Activated T-helper 2 cell treated with anti-CD3 and anti-CD28 coated beads, Interferon-gamma antibody, Interleukin-2, Interleukin-4, amounts not matched to agents 10 μg/mL and 5 μg/mL and 100 μg/mL, durations not matched to agents 14 hours and 24 hours and 36 hours (primary cell): ENCODE data around the gene RAPGEF1. TPM values are rescaled to one million over a fixed set of nuclear protein-coding genes. Genes with fewer than 3 reads are reported as not detected.
A peak's percentile ranks its signal among the peaks of the same experiment; 100 is the strongest.

Experiments used
- DNase-seq: peaks from one replicate; pipeline ENCODE4 v3.0.0; 2021; ENCODE audit warnings: low spot score
- H3K27ac Mint-ChIP-seq: one replicate; pipeline ENCODE4 v1.8.0; 2021; ENCODE audit warnings: mixed read lengths
- H3K27me3 Mint-ChIP-seq: one replicate; pipeline ENCODE4 v1.8.0; 2021; ENCODE audit warnings: low read depth, mixed read lengths
- H3K36me3 Mint-ChIP-seq: one replicate; pipeline ENCODE4 v1.8.0; 2021; ENCODE audit warnings: low read depth, mixed read lengths
- H3K4me1 Mint-ChIP-seq: one replicate; pipeline ENCODE4 v1.8.0; 2021; ENCODE audit warnings: low read depth, mixed read lengths
- H3K4me3 Mint-ChIP-seq: one replicate; pipeline ENCODE4 v1.8.0; 2021; ENCODE audit warnings: low read depth, mild to moderate bottlenecking, moderate library complexity, mixed read lengths
- H3K9me3 Mint-ChIP-seq: one replicate; pipeline ENCODE4 v1.8.0; 2021; ENCODE audit warnings: mixed read lengths
- intact Hi-C: fragments of 100-400 bp; cut with micrococcal nuclease; formaldehyde crosslinking; loops from one replicate; pipeline ENCODE4 v1.15.1; 2023
- total RNA-seq: library from RNA; stranded (reverse); gene quantifications from 2 replicates; pipeline ENCODE4 v1.2.3, GENCODE V29; 2022

The RAPGEF1 gene
- total RNA-seq, 1 donor from 2014 or later, result 133 TPM

- no peaks in the 10 kb centered on the region for H3K27me3 Mint-ChIP-seq
- H3K4me3 Mint-ChIP-seq, result no peak overlapping the region
- intact Hi-C loops, result no loop called here
- H3K36me3 Mint-ChIP-seq, result peaks cover 79% of the 10 kb centered on the region
- peaks cover 15% of the 10 kb centered on the region for H3K4me1 Mint-ChIP-seq
- H3K27ac Mint-ChIP-seq, result peak overlapping the region; percentile 33
- no peaks in the 10 kb centered on the region for H3K9me3 Mint-ChIP-seq
- DNase-seq, result no peak
These were observed 116.1 kb downstream of the RAPGEF1 start for GRCh38 chr9:131623655-131624330.

GRCh38 chr9:131622523-131622922 lies 117.4 kb downstream of the RAPGEF1 start:
- peaks cover 80% of the 10 kb centered on the region for H3K36me3 Mint-ChIP-seq
- no peaks in the 10 kb centered on the region for H3K9me3 Mint-ChIP-seq
- no peak for DNase-seq
- peaks cover 11% of the 10 kb centered on the region for H3K4me1 Mint-ChIP-seq
- intact Hi-C loops, result no loop called here
- no peaks in the 10 kb centered on the region for H3K27me3 Mint-ChIP-seq
- H3K27ac Mint-ChIP-seq, result no peak overlapping the region
- no peak overlapping the region for H3K4me3 Mint-ChIP-seq

- intact Hi-C loops, result no loop called here
- Mint-ChIP-seq H3K4me3 (no peak overlapping the region), H3K4me1 (peaks cover 8% of the 10 kb centered on the region), H3K36me3 (peaks cover 82% of the 10 kb centered on the region), H3K27ac (peak overlapping the region; percentile 17), H3K27me3 (no peaks in the 10 kb centered on the region), H3K9me3 (no peaks in the 10 kb centered on the region)
- no peak for DNase-seq
These were observed 118.1 kb downstream of the RAPGEF1 start for GRCh38 chr9:131621551-131622358.

GRCh38 chr9:131620764-131621520 lies 118.9 kb downstream of the RAPGEF1 start:
- H3K4me3 Mint-ChIP-seq, result no peak overlapping the region
- H3K27ac Mint-ChIP-seq, result no peak overlapping the region
- H3K27me3 Mint-ChIP-seq, result no peaks in the 10 kb centered on the region
- peaks cover 84% of the 10 kb centered on the region for H3K36me3 Mint-ChIP-seq
- intact Hi-C loops, result no loop called here
- DNase-seq, result no peak
- H3K9me3 Mint-ChIP-seq, result no peaks in the 10 kb centered on the region
- H3K4me1 Mint-ChIP-seq, result peaks cover 5% of the 10 kb centered on the region

DNA sequence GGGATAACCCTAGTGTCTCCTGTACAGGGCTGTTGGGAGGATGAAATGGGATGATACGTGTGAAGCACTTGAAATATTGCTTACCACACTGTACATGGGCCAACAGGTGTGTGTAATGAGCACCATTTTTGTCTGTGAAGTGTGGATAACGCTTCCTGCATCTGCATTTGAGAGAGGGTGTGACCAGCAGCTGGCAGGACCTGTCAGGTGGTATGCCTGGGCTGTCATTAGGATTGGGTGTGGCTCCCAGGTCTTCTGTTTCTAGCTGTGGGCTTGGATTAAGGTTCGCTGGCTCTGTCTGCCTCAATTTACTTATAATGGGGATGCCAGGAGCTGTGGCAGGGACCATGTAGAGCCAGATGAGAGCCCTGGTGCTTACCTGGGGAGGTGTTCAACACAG lies 120.2 kb downstream of the RAPGEF1 start:
- no peak overlapping the region for H3K4me3 Mint-ChIP-seq
- intact Hi-C loops, result no loop called here
- H3K27ac Mint-ChIP-seq, result no peak overlapping the region
- H3K4me1 Mint-ChIP-seq, result peaks cover 3% of the 10 kb centered on the region
- DNase-seq, result no peak
- H3K36me3 Mint-ChIP-seq, result peaks cover 79% of the 10 kb centered on the region
- H3K27me3 Mint-ChIP-seq, result no peaks in the 10 kb centered on the region
- H3K9me3 Mint-ChIP-seq, result no peaks in the 10 kb centered on the region

- Mint-ChIP-seq H3K9me3 (no peaks in the 10 kb centered on the region), H3K36me3 (peaks cover 79% of the 10 kb centered on the region), H3K4me1 (peaks cover 3% of the 10 kb centered on the region), H3K27ac (no peak overlapping the region), H3K4me3 (no peak overlapping the region), H3K27me3 (no peaks in the 10 kb centered on the region)
- intact Hi-C loops, result no loop called here
- no peak for DNase-seq
These were observed 121.1 kb downstream of the RAPGEF1 start for GRCh38 chr9:131618785-131619184.

DNA sequence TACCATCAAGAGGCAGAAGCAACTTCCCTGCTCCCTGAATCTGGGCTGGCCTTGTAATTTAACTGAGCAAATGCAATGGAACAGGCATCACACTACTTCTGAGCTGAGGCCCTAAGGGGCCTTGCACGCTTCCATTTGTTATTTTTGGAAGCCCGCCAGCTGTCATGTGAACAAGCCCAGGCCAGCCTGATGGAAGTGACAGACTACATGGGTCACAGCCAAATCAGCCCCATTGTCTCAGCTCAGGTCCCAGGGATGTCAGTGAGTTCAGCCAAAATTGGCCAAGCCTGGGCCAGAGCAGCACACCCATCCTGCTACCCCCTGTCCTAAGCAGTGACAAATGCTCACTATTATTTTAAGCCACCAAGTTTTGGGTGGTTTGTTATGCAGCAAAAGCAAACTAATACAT lies 121.8 kb downstream of the RAPGEF1 start:
- Mint-ChIP-seq H3K36me3 (peaks cover 80% of the 10 kb centered on the region), H3K4me1 (peaks cover 3% of the 10 kb centered on the region), H3K4me3 (no peak overlapping the region), H3K27me3 (no peaks in the 10 kb centered on the region), H3K9me3 (no peaks in the 10 kb centered on the region), H3K27ac (no peak overlapping the region)
- intact Hi-C loops, result no loop called here
- DNase-seq, result no peak

GRCh38 chr9:131617611-131618010 lies 122.3 kb downstream of the RAPGEF1 start:
- peaks cover 3% of the 10 kb centered on the region for H3K4me1 Mint-ChIP-seq
- H3K27me3 Mint-ChIP-seq, result no peaks in the 10 kb centered on the region
- H3K4me3 Mint-ChIP-seq, result no peak overlapping the region
- H3K27ac Mint-ChIP-seq, result no peak overlapping the region
- DNase-seq, result no peak
- H3K9me3 Mint-ChIP-seq, result no peaks in the 10 kb centered on the region
- intact Hi-C loops, result no loop called here
- H3K36me3 Mint-ChIP-seq, result peaks cover 80% of the 10 kb centered on the region

DNA sequence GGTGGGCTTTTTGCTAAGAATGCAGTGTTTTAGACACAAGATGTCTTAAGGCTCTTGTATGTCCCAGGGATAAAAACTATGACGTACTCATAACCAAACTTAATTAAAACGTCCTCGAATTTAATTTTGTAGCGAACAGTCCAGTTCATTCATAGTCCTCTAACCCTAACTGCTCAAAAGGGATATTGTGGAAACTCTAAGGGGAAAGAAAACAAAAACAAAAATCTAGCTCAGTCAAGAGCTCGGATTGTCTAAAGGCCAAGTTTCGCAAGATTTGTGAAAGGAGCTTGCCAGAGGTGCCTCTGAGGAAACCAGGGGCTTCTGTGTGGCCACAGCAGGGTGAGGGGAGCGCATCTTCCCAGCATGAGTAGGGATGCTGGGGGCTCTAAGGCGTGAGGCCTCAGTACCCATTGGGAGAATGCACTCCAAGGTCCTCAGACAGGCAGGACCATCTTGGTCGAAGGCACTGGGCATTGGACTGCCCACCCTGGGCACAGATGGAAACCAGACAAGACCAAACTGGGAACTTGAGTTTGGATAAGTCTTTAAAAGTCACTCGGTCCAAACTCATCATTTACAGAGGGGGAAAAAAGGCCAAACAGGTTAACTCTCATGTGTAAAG lies 122.8 kb downstream of the RAPGEF1 start:
- no peak for DNase-seq
- Mint-ChIP-seq H3K4me1 (peaks cover 3% of the 10 kb centered on the region), H3K27me3 (no peaks in the 10 kb centered on the region), H3K4me3 (no peak overlapping the region), H3K27ac (no peak overlapping the region), H3K9me3 (no peaks in the 10 kb centered on the region), H3K36me3 (peaks cover 80% of the 10 kb centered on the region)
- intact Hi-C loops, result no loop called here

DNA sequence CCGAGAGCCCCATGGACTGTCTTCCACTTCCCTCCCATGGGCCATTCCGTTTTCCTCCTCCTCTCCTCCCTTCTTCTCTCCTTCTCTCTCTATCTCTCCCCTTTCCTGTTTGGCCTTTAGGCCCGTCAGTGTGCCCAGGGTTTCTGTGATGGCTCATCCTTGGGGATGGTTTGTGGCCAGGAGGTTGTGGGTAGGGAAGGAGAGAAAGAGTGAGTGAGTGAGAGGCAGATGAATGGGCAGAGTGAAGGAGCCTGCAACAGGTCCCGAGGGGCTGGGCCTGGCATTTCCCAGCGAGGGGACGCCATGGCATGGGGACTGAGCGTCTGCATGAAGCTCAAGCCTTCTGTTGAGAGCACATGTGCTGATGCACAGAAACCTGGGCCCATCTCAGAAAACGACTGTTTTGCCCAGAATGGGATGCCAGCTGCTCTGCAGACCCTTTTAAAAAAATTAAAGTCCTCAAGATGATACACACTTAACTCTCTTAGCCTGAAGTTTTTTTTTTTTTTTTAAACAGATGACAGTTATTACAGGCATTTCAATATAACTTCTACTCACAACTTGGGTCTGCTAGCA lies 125.4 kb downstream of the RAPGEF1 start:
- DNase-seq, result no peak
- no peaks in the 10 kb centered on the region for H3K9me3 Mint-ChIP-seq
- peak overlapping the region; percentile 43 for H3K27ac Mint-ChIP-seq
- intact Hi-C loops, result no loop called here
- H3K27me3 Mint-ChIP-seq, result no peaks in the 10 kb centered on the region
- peaks cover 76% of the 10 kb centered on the region for H3K36me3 Mint-ChIP-seq
- no peaks in the 10 kb centered on the region for H3K4me1 Mint-ChIP-seq
- no peak overlapping the region for H3K4me3 Mint-ChIP-seq

GRCh38 chr9:131613921-131614320 lies 126.0 kb downstream of the RAPGEF1 start:
- no peaks in the 10 kb centered on the region for H3K9me3 Mint-ChIP-seq
- DNase-seq, result no peak
- H3K4me1 Mint-ChIP-seq, result no peaks in the 10 kb centered on the region
- H3K27me3 Mint-ChIP-seq, result no peaks in the 10 kb centered on the region
- intact Hi-C loops, result no loop called here
- no peak overlapping the region for H3K27ac Mint-ChIP-seq
- peaks cover 76% of the 10 kb centered on the region for H3K36me3 Mint-ChIP-seq
- H3K4me3 Mint-ChIP-seq, result no peak overlapping the region

DNA sequence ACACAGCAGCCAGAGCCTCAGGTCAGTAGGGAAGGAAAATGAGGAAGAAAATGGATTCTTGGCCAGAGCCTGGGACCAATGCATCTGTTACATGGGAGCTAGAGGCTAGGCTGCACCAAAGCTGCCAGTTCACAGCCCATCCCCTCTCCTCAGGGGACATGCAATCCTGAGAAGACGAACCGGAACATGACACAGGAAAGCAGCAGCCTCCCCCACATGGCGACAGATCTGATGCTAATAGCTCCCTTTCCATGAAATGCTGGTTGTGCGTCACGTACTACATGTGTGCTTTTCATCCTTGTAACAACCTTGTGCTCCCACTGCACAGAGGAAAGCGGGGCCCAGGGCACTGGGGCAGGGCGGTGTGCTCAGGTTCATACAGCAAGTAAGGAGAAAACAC lies 127.0 kb downstream of the RAPGEF1 start:
- peaks cover 76% of the 10 kb centered on the region for H3K36me3 Mint-ChIP-seq
- no peaks in the 10 kb centered on the region for H3K9me3 Mint-ChIP-seq
- H3K27ac Mint-ChIP-seq, result no peak overlapping the region
- intact Hi-C loops, result no loop called here
- no peaks in the 10 kb centered on the region for H3K27me3 Mint-ChIP-seq
- no peak for DNase-seq
- H3K4me3 Mint-ChIP-seq, result no peak overlapping the region
- no peaks in the 10 kb centered on the region for H3K4me1 Mint-ChIP-seq
